ENCODE measurements around the gene TNFRSF19.

DNA sequence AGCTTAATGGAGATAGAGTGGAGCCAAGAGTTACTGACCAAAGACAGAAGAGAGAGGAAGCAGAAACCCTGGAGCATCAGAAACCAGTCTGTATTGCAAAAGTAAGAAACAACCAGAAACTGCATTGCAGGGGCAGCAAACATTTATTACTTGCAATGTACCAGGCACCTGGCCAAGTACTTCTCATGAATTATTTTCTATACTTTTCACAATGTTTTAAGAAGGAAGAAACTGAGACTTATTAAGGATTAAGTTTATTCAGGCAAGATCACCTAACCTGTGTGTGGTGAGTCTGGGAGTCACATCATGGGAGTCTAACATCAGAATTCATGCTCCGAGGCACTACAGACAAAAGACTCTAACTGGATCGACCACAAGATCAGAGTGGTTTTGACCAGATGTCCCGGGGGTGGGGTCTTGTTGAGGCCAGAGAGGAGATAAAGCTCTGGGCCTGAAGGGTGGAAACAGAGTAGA lies 47.4 kb downstream of the TNFRSF19 start:
- TF ChIP-seq ZFP30 (CRISPR knock-in tag; IDR thresholded peaks at IDR 0.05) (no peak), SNAI2 (CRISPR knock-in tag; IDR thresholded peaks at IDR 0.05) (no peak), ISL1 (CRISPR knock-in tag; IDR thresholded peaks at IDR 0.05) (no peak), ARNTL (CRISPR knock-in tag; IDR thresholded peaks at IDR 0.05; ENCODE audit: borderline replicate concordance, low read depth) (no peak), ESRRG (CRISPR knock-in tag; IDR thresholded peaks at IDR 0.05) (no peak), ZNF565 (CRISPR knock-in tag; conservative IDR thresholded peaks at IDR 0.05; ENCODE audit: low read depth) (no peak), BACH2 (CRISPR knock-in tag; IDR thresholded peaks at IDR 0.05; ENCODE audit: borderline replicate concordance) (no peak), CSDC2 (CRISPR knock-in tag; IDR thresholded peaks at IDR 0.05) (no peak), GLIS3 (CRISPR knock-in tag; IDR thresholded peaks at IDR 0.05) (no peak), ZFP3 (CRISPR knock-in tag; IDR thresholded peaks at IDR 0.05) (no peak)
- TF ChIP-seq, protein P1, sequence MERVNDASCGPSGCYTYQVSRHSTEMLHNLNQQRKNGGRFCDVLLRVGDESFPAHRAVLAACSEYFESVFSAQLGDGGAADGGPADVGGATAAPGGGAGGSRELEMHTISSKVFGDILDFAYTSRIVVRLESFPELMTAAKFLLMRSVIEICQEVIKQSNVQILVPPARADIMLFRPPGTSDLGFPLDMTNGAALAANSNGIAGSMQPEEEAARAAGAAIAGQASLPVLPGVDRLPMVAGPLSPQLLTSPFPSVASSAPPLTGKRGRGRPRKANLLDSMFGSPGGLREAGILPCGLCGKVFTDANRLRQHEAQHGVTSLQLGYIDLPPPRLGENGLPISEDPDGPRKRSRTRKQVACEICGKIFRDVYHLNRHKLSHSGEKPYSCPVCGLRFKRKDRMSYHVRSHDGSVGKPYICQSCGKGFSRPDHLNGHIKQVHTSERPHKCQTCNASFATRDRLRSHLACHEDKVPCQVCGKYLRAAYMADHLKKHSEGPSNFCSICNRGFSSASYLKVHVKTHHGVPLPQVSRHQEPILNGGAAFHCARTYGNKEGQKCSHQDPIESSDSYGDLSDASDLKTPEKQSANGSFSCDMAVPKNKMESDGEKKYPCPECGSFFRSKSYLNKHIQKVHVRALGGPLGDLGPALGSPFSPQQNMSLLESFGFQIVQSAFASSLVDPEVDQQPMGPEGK (CRISPR knock-in tag; IDR thresholded peaks at IDR 0.05; ENCODE audit: borderline replicate concordance) = no peak
- TF ChIP-seq, protein P2, sequence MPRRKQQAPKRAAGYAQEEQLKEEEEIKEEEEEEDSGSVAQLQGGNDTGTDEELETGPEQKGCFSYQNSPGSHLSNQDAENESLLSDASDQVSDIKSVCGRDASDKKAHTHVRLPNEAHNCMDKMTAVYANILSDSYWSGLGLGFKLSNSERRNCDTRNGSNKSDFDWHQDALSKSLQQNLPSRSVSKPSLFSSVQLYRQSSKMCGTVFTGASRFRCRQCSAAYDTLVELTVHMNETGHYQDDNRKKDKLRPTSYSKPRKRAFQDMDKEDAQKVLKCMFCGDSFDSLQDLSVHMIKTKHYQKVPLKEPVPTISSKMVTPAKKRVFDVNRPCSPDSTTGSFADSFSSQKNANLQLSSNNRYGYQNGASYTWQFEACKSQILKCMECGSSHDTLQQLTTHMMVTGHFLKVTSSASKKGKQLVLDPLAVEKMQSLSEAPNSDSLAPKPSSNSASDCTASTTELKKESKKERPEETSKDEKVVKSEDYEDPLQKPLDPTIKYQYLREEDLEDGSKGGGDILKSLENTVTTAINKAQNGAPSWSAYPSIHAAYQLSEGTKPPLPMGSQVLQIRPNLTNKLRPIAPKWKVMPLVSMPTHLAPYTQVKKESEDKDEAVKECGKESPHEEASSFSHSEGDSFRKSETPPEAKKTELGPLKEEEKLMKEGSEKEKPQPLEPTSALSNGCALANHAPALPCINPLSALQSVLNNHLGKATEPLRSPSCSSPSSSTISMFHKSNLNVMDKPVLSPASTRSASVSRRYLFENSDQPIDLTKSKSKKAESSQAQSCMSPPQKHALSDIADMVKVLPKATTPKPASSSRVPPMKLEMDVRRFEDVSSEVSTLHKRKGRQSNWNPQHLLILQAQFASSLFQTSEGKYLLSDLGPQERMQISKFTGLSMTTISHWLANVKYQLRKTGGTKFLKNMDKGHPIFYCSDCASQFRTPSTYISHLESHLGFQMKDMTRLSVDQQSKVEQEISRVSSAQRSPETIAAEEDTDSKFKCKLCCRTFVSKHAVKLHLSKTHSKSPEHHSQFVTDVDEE (CRISPR knock-in tag; IDR thresholded peaks at IDR 0.05) = no peak
- TF ChIP-seq, protein P3, sequence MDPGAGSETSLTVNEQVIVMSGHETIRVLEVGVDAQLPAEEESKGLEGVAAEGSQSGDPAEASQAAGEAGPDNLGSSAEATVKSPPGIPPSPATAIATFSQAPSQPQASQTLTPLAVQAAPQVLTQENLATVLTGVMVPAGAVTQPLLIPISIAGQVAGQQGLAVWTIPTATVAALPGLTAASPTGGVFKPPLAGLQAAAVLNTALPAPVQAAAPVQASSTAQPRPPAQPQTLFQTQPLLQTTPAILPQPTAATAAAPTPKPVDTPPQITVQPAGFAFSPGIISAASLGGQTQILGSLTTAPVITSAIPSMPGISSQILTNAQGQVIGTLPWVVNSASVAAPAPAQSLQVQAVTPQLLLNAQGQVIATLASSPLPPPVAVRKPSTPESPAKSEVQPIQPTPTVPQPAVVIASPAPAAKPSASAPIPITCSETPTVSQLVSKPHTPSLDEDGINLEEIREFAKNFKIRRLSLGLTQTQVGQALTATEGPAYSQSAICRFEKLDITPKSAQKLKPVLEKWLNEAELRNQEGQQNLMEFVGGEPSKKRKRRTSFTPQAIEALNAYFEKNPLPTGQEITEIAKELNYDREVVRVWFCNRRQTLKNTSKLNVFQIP (CRISPR knock-in tag; IDR thresholded peaks at IDR 0.05; ENCODE audit: borderline replicate concordance, low read depth) = no peak
